GM21526 (cell line): ENCODE measurements around the gene YJU2.
"Not testable (repeated sequence)": the region's sequence is repeated elsewhere in the genome, so short reads cannot be mapped to it uniquely, and the experiment has no call there.

Source experiments
- ATAC-seq: cut with Tn5 transposase; IDR thresholded peaks from one replicate; pipeline ENCODE4 v1.9.1; 2021; ENCODE audit warnings: moderate library complexity; ENCODE audit not compliant: unreplicated experiment, low FRiP score

YJU2 gene

GRCh38 chr19:4227771-4228170, 19.1 kb upstream of the YJU2 start:
- ATAC-seq = no peak

- ATAC-seq = no peak
Measured at GRCh38 chr19:4228765-4229178, 18.1 kb upstream of the YJU2 start.

- ATAC-seq = peak; percentile 48
Measured at GRCh38 chr19:4229179-4229931, 17.5 kb upstream of the YJU2 start, which contains the start of gene EBI3. Gene EBI3, plus strand, starts transcription at chr19:4229523. Its CDS starts 28 bp downstream, at chr19:4229551.

GRCh38 chr19:4230237-4230636, 16.6 kb upstream of the YJU2 start:
- ATAC-seq = not testable (repeated sequence)

- ATAC-seq = not testable (repeated sequence)
Measured at GRCh38 chr19:4231521-4231920, 15.4 kb upstream of the YJU2 start.

- not testable (repeated sequence) for ATAC-seq
Measured at GRCh38 chr19:4232139-4232538, 14.7 kb upstream of the YJU2 start.

- ATAC-seq = no peak
Measured at GRCh38 chr19:4232614-4233281, 14.1 kb upstream of the YJU2 start.

- ATAC-seq = no peak
Measured at GRCh38 chr19:4233282-4233853, 13.5 kb upstream of the YJU2 start.

GRCh38 chr19:4234142-4234861, 12.6 kb upstream of the YJU2 start:
- no peak for ATAC-seq

GRCh38 chr19:4234862-4235201, 12.0 kb upstream of the YJU2 start:
- no peak for ATAC-seq

GRCh38 chr19:4237510-4237909, 9.4 kb upstream of the YJU2 start:
- not testable (repeated sequence) for ATAC-seq

- no peak for ATAC-seq
Measured at GRCh38 chr19:4238831-4239230, 8.0 kb upstream of the YJU2 start.

GRCh38 chr19:4241824-4242430, 5.0 kb upstream of the YJU2 start:
- no peak for ATAC-seq

- ATAC-seq = not testable (repeated sequence)
Measured at GRCh38 chr19:4245938-4246337, 942 bp upstream of the YJU2 start.

- no peak for ATAC-seq
Measured at GRCh38 chr19:4256563-4256962, 9.7 kb downstream of the YJU2 start.

- ATAC-seq = no peak
Measured at GRCh38 chr19:4257025-4257424, 10.1 kb downstream of the YJU2 start.

GRCh38 chr19:4258181-4258580, 11.3 kb downstream of the YJU2 start:
- no peak for ATAC-seq

- no peak for ATAC-seq
Measured at GRCh38 chr19:4260613-4261191, 13.8 kb downstream of the YJU2 start.

- ATAC-seq = no peak
Measured at GRCh38 chr19:4264812-4265211, 17.9 kb downstream of the YJU2 start.

GRCh38 chr19:4266253-4267000, 19.5 kb downstream of the YJU2 start:
- no peak for ATAC-seq
